IPS-15b (cell line): ENCODE results near the gene EIF4E3.

Experiments used
- H3K27me3 ChIP-seq: one replicate; pipeline ENCODE4 v1.6.1; 2013; ENCODE audit warnings: low read length; ENCODE audit not compliant: control insufficient read depth, insufficient read depth
- H3K36me3 ChIP-seq: one replicate; pipeline ENCODE4 v1.6.1; 2013; ENCODE audit warnings: low read length; ENCODE audit not compliant: control insufficient read depth, insufficient read depth
- H3K4me1 ChIP-seq: one replicate; pipeline ENCODE4 v1.6.1; 2013; ENCODE audit warnings: mild to moderate bottlenecking, low read length; ENCODE audit not compliant: control insufficient read depth, insufficient read depth
- H3K4me3 ChIP-seq: one replicate; pipeline ENCODE4 v1.5.1; 2013; ENCODE audit warnings: low read depth, low read length
- H3K9ac ChIP-seq: one replicate; pipeline ENCODE4 v1.6.1; 2013; ENCODE audit warnings: low read depth, mild to moderate bottlenecking, low read length
- H3K9me3 ChIP-seq: one replicate; pipeline ENCODE4 v1.6.1; 2013; ENCODE audit warnings: mild to moderate bottlenecking, low read length; ENCODE audit not compliant: control insufficient read depth, insufficient read depth

Gene EIF4E3

GRCh38 chr3:71636482-71636881 lies 88.7 kb downstream of the EIF4E3 start:
- Histone ChIP-seq H3K9me3 (no peaks in the 10 kb centered on the region), H3K4me3 (no peak overlapping the region)

GRCh38 chr3:71636001-71636400 lies 89.2 kb downstream of the EIF4E3 start:
- no peaks in the 10 kb centered on the region for H3K9me3 ChIP-seq
- H3K27me3 ChIP-seq = no peaks in the 10 kb centered on the region
- no peaks in the 10 kb centered on the region for H3K36me3 ChIP-seq
- H3K4me3 ChIP-seq = no peak overlapping the region
- H3K9ac ChIP-seq = no peak overlapping the region
- no peaks in the 10 kb centered on the region for H3K4me1 ChIP-seq

More at GRCh38 chr3:71636482-71636881, 88.7 kb downstream of the EIF4E3 start:
- H3K9ac ChIP-seq = no peak overlapping the region
- H3K36me3 ChIP-seq = no peaks in the 10 kb centered on the region
- H3K27me3 ChIP-seq = no peaks in the 10 kb centered on the region
- no peaks in the 10 kb centered on the region for H3K4me1 ChIP-seq

DNA sequence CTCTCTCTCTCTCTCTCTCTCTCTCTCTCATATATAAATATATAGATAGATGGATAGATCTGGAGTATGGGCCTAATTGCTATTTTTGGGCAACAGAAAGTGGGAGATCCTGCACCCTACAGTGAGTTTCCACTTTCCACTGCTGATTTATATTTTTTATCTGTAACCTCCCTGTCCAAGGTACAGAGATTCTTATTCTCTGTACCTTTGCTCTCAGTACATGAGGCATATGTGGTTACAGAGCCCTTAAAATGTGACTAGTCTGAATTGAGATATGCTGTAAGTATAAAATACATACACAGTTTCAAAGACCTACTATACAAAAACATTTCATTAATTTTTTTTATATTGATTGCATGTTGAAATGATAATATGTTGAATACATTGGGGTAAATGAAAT lies 90.5 kb downstream of the EIF4E3 start:
- Histone ChIP-seq H3K9ac (no peak overlapping the region), H3K36me3 (no peaks in the 10 kb centered on the region), H3K9me3 (no peaks in the 10 kb centered on the region), H3K4me1 (no peaks in the 10 kb centered on the region), H3K4me3 (no peak overlapping the region), H3K27me3 (no peaks in the 10 kb centered on the region)

- H3K9me3 ChIP-seq = no peaks in the 10 kb centered on the region
- no peaks in the 10 kb centered on the region for H3K4me1 ChIP-seq
- H3K27me3 ChIP-seq = no peaks in the 10 kb centered on the region
- no peaks in the 10 kb centered on the region for H3K36me3 ChIP-seq
- H3K9ac ChIP-seq = no peak overlapping the region
- H3K4me3 ChIP-seq = no peak overlapping the region
Measured at GRCh38 chr3:71629711-71630110, 95.5 kb downstream of the EIF4E3 start.

DNA sequence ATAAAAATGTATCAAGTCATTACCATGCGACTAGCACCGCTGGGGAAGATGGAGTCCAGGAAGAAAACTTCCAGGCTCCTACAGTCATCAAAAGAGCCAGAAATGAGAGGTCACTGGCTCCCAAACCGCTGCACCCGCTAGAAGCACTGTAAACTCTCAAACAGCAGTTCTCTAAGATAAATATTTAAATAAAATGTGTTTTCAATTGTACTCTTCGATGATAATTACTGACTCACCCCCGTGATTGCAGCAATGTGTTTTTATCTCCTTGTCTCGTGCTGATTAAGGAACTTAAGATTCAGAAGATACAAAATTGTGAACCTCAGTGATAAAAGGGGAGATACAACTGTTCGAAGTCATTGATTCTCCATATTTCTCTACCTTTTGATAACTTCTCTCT lies 95.9 kb downstream of the EIF4E3 start:
- Histone ChIP-seq H3K36me3 (no peaks in the 10 kb centered on the region), H3K4me1 (no peaks in the 10 kb centered on the region), H3K9ac (no peak overlapping the region), H3K9me3 (no peaks in the 10 kb centered on the region), H3K4me3 (no peak overlapping the region), H3K27me3 (no peaks in the 10 kb centered on the region)

DNA sequence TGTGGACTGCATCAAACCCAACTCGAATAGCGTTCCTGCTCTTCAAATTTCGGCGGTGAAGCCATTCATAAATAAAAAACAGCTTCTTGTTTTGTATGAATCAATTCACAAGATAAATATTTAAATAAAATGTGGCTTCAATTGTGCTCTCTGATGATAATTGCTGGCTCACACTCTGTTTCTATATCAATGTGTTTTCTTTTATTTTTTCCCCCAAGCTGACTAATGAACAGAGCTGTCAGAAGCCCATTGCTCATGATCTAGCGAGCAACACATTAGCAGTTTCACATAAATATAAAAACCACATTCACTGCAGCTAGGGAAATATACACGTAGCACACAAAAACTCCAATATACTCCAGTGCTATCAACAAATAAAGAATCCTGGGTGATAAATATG lies 96.7 kb downstream of the EIF4E3 start:
- Histone ChIP-seq H3K27me3 (no peaks in the 10 kb centered on the region), H3K9me3 (no peaks in the 10 kb centered on the region)

DNA sequence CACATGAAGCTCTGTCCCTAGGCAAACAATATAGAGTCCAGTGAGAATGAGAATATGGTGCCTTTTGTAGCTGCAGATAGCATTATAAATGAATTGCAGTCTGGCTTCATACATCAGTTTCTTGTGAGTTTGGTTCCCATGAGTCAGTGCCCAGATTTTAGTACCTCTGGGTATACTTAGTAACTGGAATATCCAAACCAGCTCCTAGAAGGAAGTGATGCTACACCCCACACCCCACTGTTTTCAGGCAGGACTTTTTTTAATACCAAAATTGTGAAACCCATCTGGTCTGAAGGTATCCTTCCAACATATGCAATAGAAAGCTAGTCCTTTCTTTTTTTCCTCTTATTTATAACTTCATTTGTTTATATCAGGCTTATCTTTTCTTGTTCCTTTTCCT lies 99.5 kb downstream of the EIF4E3 start:
- Histone ChIP-seq H3K9ac (no peak overlapping the region), H3K27me3 (no peaks in the 10 kb centered on the region), H3K9me3 (no peaks in the 10 kb centered on the region), H3K36me3 (no peaks in the 10 kb centered on the region), H3K4me1 (no peaks in the 10 kb centered on the region), H3K4me3 (no peak overlapping the region)

More for the DNA sequence above, 96.7 kb downstream of the EIF4E3 start:
- Histone ChIP-seq H3K4me1 (no peaks in the 10 kb centered on the region), H3K9ac (no peak overlapping the region), H3K4me3 (no peak overlapping the region), H3K36me3 (no peaks in the 10 kb centered on the region)
